Tibial nerve (tissue), 4 donors: ENCODE results near the gene SLC6A6.

Experiments used
- EP300 ChIP-seq, 2 donors: sonication (generic); formaldehyde crosslinking; IDR thresholded peaks; one replicate each; pipeline ENCODE4 v1.6.1; 2017; ENCODE audit warnings: antibody characterized with exemption in 2 of 2, mild to moderate bottlenecking in 1 of 2
- TF ChIP-seq, protein P1 (sequence below), 5 experiments: fragments of 200-600 bp in 3 of 5; fragments of 450-650 bp in 2 of 5; sonication (generic) in 3 of 5; IDR thresholded peaks; one replicate each; pipeline ENCODE4 v1.5.1; 2016 to 2019; ENCODE audit warnings: antibody characterized with exemption in 5 of 5, mild to moderate bottlenecking in 3 of 5, moderate library complexity in 2 of 5

DNA sequence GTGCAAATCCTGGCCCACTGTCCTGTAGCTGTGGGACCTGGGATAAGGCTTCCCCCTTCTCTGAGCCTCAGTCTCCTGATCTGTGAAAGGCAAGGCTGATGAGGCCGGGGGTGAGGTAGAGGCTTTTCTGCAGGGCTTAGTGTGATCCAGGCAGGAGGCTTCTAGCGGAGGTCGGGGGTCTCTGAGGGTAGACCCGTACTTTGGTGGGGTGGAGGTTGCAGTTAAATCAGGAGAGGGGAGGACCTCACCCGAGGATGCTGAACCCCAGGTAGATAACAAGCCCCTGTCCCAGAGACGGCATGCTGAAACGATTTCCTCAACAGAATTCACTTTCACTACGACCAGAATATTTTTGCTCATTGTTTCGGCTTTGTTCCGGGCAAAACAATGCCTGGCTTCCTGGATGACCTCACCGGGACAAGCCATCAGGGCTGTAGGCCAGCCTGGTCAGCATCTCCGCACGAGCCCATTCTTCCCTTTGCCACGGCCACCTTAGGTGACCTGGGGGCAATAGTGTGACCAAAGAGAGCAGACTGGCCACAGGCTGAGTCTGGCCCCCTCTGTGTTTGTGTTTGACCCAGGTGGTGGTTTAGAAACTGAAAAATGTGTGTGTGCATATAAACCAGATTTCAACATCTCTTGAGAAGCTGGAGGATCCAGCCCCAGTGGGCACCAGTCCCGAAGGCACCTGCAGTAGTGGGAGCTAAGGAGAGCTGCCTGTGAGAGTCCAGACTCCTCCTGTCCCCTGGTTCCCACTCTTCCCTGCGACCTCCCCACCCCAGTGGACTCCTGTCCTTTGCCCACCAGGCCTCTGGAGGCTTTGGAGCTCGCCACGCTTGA is 33.0 kb downstream of the SLC6A6 start:
- no peak for TF ChIP-seq EP300 (IDR thresholded peaks at IDR 0.05)
- TF ChIP-seq, protein P1, sequence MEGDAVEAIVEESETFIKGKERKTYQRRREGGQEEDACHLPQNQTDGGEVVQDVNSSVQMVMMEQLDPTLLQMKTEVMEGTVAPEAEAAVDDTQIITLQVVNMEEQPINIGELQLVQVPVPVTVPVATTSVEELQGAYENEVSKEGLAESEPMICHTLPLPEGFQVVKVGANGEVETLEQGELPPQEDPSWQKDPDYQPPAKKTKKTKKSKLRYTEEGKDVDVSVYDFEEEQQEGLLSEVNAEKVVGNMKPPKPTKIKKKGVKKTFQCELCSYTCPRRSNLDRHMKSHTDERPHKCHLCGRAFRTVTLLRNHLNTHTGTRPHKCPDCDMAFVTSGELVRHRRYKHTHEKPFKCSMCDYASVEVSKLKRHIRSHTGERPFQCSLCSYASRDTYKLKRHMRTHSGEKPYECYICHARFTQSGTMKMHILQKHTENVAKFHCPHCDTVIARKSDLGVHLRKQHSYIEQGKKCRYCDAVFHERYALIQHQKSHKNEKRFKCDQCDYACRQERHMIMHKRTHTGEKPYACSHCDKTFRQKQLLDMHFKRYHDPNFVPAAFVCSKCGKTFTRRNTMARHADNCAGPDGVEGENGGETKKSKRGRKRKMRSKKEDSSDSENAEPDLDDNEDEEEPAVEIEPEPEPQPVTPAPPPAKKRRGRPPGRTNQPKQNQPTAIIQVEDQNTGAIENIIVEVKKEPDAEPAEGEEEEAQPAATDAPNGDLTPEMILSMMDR (IDR thresholded peaks at IDR 0.05): no peak
